Gastroesophageal sphincter (tissue), 3 donors: ENCODE measurements around the gene ARNT2.

ENCODE experiments used
- CTCF ChIP-seq, 4 experiments: fragments of 200-600 bp in 2 of 4; fragments of 450-650 bp in 2 of 4; sonication (generic) in 1 of 4; IDR thresholded peaks; one replicate each; pipeline ENCODE4 v1.5.1; 2017 to 2019; ENCODE audit warnings: antibody characterized with exemption in 4 of 4, mild to moderate bottlenecking in 2 of 4, moderate library complexity in 2 of 4
- POLR2A ChIP-seq, 2 donors: fragments of 450-650 bp; IDR thresholded peaks; one replicate each; pipeline ENCODE4 v1.6.1; 2017; ENCODE audit warnings: antibody characterized with exemption in 2 of 2, mild to moderate bottlenecking in 2 of 2, moderate library complexity in 1 of 2

GRCh38 chr15:80507638-80508316 lies 103.6 kb downstream of the ARNT2 start:
- no peak for TF ChIP-seq CTCF (IDR thresholded peaks at IDR 0.05)
- TF ChIP-seq POLR2A (IDR thresholded peaks at IDR 0.05): no peak
